Activated B cell treated with CpG ODN at 0.5 μM for 24 hours (primary cell): ENCODE measurements around the gene PRICKLE2. TPM values are rescaled to one million over a fixed set of nuclear protein-coding genes. Genes with fewer than 3 reads are reported as not detected.

Source experiments
- ATAC-seq: fragments of 200-7000 bp; cut with Tn5 transposase; one replicate; pipeline ENCODE4 v1.10.0; 2021; ENCODE audit warnings: low read depth, mild to moderate bottlenecking, moderate library complexity
- CTCF ChIA-PET: fragments of 350-600 bp; sonication (Branson Sonifier 250); formaldehyde crosslinking; loops from one replicate; lab custom pipeline; 2021; ENCODE audit warnings: antibody characterized with exemption; lab: Charles Lee
- POLR2A ChIA-PET: fragments of 350-600 bp; sonication (Branson Sonifier 250); formaldehyde crosslinking; loops from one replicate; lab custom pipeline; 2021; ENCODE audit warnings: antibody characterized with exemption; lab: Charles Lee
- DNase-seq: peaks from one replicate; pipeline ENCODE4 v3.0.0; 2022
- H3K27ac Mint-ChIP-seq: one replicate; pipeline ENCODE4 v1.8.0; 2020; ENCODE audit warnings: mixed read lengths
- H3K27me3 Mint-ChIP-seq: one replicate; pipeline ENCODE4 v1.8.0; 2021; ENCODE audit warnings: mixed read lengths
- H3K36me3 Mint-ChIP-seq: one replicate; pipeline ENCODE4 v1.8.0; 2021; ENCODE audit warnings: low read depth, mixed read lengths
- H3K4me1 Mint-ChIP-seq: one replicate; pipeline ENCODE4 v1.8.0; 2021; ENCODE audit warnings: mixed read lengths
- H3K4me3 Mint-ChIP-seq: one replicate; pipeline ENCODE4 v1.8.0; 2020; ENCODE audit warnings: mild to moderate bottlenecking, mixed read lengths
- H3K9me3 Mint-ChIP-seq: one replicate; pipeline ENCODE4 v1.8.0; 2020; ENCODE audit warnings: mixed read lengths
- CTCF ChIP-seq: fragments of 200-600 bp; IDR thresholded peaks from one replicate; pipeline ENCODE4 v1.8.0; 2022; ENCODE audit warnings: antibody characterized with exemption, mild to moderate bottlenecking
- intact Hi-C: fragments of 100-400 bp; cut with micrococcal nuclease; formaldehyde crosslinking; loops from one replicate; pipeline ENCODE4 v1.15.1; 2024
- total RNA-seq: library from RNA; stranded (reverse); gene quantifications from 2 replicates; pipeline ENCODE4 v1.2.3, GENCODE V29; 2022

The PRICKLE2 gene
- total RNA-seq, 1 donor from 2014 or later = 0.33 TPM

- CTCF ChIA-PET = no interaction called here
- TF ChIP-seq CTCF = no peak
- ATAC-seq = no peak
- no peak overlapping the region for H3K4me3 Mint-ChIP-seq
- no peaks in the 10 kb centered on the region for H3K9me3 Mint-ChIP-seq
- no peak for DNase-seq
- intact Hi-C loops = no loop called here
- H3K36me3 Mint-ChIP-seq = no peaks in the 10 kb centered on the region
- H3K4me1 Mint-ChIP-seq = no peaks in the 10 kb centered on the region
- POLR2A ChIA-PET = no interaction called here
- H3K27me3 Mint-ChIP-seq = peaks cover 8% of the 10 kb centered on the region
- H3K27ac Mint-ChIP-seq = no peak overlapping the region
Observed at GRCh38 chr3:64072126-64072525, 153.1 kb downstream of the PRICKLE2 start.

- Mint-ChIP-seq H3K27ac (no peak overlapping the region), H3K36me3 (no peaks in the 10 kb centered on the region), H3K4me3 (no peak overlapping the region), H3K9me3 (no peaks in the 10 kb centered on the region), H3K4me1 (no peaks in the 10 kb centered on the region), H3K27me3 (peaks cover 10% of the 10 kb centered on the region)
- no peak for DNase-seq
- no peak for TF ChIP-seq CTCF
- no peak for ATAC-seq
- ChIA-PET POLR2A (no interaction called here), CTCF (no interaction called here)
- intact Hi-C loops = no loop called here
Observed at GRCh38 chr3:64070704-64071103, 154.6 kb downstream of the PRICKLE2 start.

- Mint-ChIP-seq H3K36me3 (no peaks in the 10 kb centered on the region), H3K27ac (no peak overlapping the region), H3K4me3 (no peak overlapping the region), H3K9me3 (no peaks in the 10 kb centered on the region), H3K27me3 (peaks cover 10% of the 10 kb centered on the region), H3K4me1 (no peaks in the 10 kb centered on the region)
- intact Hi-C loops = no loop called here
- no peak for DNase-seq
- ChIA-PET CTCF (no interaction called here), POLR2A (no interaction called here)
- no peak for TF ChIP-seq CTCF
- no peak for ATAC-seq
Observed at GRCh38 chr3:64067506-64068346, 157.5 kb downstream of the PRICKLE2 start.

GRCh38 chr3:64064804-64065203 is 160.5 kb downstream of the PRICKLE2 start:
- Mint-ChIP-seq H3K4me1 (no peaks in the 10 kb centered on the region), H3K9me3 (no peaks in the 10 kb centered on the region), H3K27me3 (peaks cover 2% of the 10 kb centered on the region), H3K4me3 (no peak overlapping the region), H3K27ac (no peak overlapping the region), H3K36me3 (no peaks in the 10 kb centered on the region)
- intact Hi-C loops = no loop called here
- ATAC-seq = no peak
- ChIA-PET CTCF (no interaction called here), POLR2A (no interaction called here)
- TF ChIP-seq CTCF = no peak
- no peak for DNase-seq

GRCh38 chr3:64063983-64064438 is 161.3 kb downstream of the PRICKLE2 start:
- intact Hi-C loops = no loop called here
- TF ChIP-seq CTCF = no peak

More at GRCh38 chr3:64063983-64064438, 161.3 kb downstream of the PRICKLE2 start:
- Mint-ChIP-seq H3K27me3 (peaks cover 8% of the 10 kb centered on the region), H3K36me3 (no peaks in the 10 kb centered on the region), H3K4me3 (no peak overlapping the region), H3K27ac (no peak overlapping the region), H3K4me1 (peaks cover 2% of the 10 kb centered on the region), H3K9me3 (no peaks in the 10 kb centered on the region)
- ATAC-seq (no peak), DNase-seq (no peak)
- ChIA-PET POLR2A (no interaction called here), CTCF (no interaction called here)
